GM12874 (cell line): ENCODE data around the gene RIBC2.

Source experiments
- TF ChIP-seq, protein P1 (sequence below): IDR thresholded peaks from 2 replicates; pipeline ENCODE4 v1.5.1; 2011; ENCODE audit warnings: low read depth, mild to moderate bottlenecking, control low read depth, low read length, moderate library complexity; ENCODE audit not compliant: insufficient read depth

Gene RIBC2

DNA sequence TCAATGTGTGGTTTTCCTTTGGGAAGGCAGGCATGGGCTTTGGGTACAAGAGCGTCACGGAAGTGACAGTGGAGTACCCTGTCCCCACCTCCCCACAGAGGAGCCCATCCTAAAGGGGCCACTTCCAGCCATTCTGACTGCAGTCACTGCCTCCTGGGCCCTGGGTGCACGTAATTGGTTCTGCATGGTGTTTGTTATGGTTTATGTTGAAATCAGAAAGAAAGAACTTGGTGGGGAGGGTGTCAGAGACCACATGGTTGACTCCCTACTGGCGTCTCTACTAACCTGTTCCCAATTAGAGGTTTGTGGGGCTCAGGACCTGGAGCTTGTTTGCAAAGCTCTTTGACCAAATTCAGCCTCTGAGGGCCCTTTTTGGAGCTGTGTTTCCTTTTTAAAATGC, 40.8 kb downstream of the RIBC2 start:
- TF ChIP-seq, protein P1, sequence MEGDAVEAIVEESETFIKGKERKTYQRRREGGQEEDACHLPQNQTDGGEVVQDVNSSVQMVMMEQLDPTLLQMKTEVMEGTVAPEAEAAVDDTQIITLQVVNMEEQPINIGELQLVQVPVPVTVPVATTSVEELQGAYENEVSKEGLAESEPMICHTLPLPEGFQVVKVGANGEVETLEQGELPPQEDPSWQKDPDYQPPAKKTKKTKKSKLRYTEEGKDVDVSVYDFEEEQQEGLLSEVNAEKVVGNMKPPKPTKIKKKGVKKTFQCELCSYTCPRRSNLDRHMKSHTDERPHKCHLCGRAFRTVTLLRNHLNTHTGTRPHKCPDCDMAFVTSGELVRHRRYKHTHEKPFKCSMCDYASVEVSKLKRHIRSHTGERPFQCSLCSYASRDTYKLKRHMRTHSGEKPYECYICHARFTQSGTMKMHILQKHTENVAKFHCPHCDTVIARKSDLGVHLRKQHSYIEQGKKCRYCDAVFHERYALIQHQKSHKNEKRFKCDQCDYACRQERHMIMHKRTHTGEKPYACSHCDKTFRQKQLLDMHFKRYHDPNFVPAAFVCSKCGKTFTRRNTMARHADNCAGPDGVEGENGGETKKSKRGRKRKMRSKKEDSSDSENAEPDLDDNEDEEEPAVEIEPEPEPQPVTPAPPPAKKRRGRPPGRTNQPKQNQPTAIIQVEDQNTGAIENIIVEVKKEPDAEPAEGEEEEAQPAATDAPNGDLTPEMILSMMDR = no peak

DNA sequence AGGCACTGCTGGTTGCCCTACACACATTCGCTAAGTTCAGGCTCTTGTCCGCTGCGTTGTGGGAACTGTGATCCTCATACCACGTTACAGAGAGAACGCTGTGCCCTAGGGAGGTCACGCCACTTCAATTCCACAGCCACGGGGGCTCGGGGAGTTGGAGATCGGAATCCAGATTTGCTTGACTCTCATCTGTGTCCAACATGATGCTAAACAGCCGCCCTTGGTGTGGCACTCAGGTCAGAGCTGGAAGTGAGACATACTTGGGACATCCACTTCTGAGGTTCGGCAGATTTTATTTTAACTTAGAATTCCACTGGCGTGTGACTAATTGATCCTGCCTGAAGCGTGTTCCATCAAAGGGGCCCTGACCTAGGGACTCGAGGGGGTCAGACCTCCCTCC, 41.7 kb downstream of the RIBC2 start:
- TF ChIP-seq, protein P1 = no peak

DNA sequence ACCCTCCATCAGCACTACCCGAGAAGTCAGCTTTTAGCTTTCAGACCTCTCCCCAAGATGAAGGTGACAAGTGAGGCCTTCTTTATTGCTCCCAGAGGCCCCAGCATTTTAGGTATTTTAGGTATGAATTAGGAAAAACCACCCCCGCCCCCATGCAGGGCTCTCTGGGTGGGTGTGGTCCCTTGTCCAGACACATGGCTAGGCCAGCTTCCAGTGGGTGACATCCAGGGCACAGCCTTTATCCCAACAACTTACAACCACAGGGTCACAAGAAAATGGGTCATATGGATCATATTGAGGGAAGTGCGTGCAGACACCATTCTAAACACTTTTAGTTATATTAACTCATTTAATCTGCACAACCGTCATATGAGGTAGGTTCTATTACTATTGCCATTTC, 42.1 kb downstream of the RIBC2 start:
- TF ChIP-seq, protein P1 = no peak

DNA sequence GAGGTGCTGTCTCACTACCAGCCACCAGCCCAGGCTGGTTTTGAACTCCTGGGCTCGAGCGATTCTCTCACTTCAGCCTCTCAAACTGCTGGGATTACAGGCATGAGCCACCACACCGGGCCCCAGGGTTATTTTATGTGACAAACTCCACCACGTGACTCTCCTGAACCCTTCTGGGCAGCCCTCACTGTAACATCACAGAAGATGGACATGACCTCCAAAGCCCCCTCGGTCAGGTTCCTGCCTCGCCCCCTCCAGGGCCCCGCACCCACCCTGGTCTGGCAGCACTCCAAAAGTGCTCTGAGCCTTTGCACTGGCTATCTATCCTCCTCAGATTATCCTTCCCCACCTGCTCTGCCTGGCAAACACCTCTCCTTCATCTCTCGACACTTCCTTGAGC, 43.3 kb downstream of the RIBC2 start:
- TF ChIP-seq, protein P1 = no peak

DNA sequence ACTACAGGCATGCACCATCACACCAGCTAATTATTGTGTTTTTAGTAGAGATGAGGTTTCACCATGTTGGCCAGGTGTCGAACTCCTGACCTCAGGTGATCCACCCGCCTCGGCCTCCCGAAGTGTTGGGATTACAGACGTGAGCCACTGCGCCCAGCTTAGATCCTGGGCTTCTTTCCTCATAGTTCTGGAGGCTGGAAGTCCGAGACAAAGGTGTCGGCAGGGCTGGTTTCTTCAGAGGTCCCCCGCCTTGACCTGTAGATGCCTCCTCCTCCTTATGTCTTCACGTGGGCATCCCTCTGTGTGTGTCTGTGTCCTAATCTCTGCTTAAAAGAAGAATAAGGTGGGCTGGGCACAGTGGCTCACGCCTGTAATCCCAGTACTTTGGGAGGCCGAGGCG, 45.0 kb downstream of the RIBC2 start:
- TF ChIP-seq, protein P1 = no peak

DNA sequence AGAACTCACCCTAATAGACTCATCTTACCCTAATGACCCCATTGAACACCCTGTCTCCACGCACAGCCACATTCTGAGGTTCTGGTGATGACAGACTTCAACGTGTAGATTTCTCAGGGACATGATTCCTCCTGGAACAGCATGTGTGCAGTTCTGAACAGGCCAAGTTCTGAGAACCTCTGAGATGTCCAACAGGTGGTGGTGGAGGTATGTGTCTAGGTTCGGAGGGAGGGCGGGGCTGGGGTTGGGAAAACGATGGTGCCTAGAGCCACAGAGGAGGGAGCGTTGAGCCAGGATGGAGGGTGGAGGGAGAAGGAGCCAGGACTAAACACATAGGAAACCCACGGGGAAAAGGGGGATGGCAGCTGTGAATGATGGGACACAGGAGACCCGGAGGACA, 45.7 kb downstream of the RIBC2 start:
- TF ChIP-seq, protein P1 = no peak

DNA sequence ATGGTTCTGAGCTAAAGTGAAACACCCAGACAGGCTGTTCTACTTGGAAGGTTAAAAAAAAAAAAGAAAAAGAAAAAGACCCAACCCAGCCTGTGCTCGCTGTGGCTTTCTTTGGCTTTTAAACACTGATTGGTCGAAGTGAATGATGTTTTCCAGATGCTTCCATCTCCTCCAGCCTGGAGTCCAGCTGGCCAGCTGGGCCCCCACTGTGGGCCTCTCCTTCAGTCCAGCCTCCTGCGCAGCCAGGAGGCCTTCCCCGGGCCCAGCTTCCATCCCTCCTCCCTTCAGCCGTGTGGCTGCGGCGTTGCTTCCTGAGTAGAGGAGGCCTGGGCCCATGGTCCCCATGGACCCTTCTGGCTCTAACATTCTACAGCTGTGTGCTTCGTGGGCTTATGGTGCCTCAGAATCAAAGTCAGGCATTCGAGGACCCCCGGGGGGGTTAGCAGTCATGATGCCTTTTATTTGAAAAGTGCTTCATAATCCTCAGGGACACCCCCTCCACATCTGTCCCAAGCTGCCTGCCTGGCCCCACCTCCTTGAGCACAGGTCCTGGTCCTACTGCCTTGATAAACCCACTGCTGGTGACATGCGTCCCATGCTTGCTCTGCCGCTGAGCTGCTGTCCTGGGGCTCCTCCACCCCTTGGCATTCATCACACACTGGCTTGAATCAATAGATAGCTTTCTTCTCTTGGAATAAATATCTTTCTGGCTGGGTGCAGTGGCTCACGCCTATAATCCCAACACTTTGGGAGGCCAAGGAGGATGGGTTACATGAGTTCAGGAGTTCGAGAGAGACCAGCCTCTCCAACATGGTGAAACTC, 47.0 kb downstream of the RIBC2 start:
- TF ChIP-seq, protein P1 = no peak
